Right hindlimb (tissue), 1 donor: ENCODE results near the gene DGKZ.

Experiments used
- DNase-seq: peaks from one replicate; pipeline ENCODE4 v3.0.0-alpha.2; 2018

DGKZ gene

DNA sequence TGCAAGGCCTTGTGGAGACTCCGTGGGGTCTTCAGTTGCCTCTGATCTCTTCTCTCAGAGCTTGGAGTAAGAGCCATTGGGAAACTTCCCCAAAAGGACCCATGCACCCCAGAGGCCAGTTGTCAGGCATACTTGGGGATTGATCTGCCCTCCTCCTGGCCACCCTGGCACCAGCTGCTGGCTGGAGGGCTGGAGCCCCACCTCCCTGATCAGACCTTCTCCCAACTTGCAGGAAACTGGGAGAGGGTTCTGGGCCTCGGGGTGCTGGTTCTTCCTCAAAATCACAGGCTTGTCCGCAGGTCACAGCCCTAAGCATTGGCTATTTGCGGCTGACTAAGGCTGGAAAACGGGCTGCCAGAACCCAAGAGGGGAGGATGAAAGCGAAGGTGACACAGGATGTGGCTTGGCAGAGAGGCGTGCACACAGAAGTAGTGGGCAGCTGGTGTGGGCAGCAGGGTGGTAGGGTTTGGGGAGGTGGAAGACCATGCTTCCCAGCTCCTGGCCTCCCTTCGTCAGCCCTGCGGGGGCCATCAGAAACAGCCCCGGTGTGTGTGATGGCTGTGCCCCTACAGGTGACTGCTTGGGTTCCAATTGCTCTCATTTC lies 1.3 kb upstream of the DGKZ start:
- no peak for DNase-seq

DNA sequence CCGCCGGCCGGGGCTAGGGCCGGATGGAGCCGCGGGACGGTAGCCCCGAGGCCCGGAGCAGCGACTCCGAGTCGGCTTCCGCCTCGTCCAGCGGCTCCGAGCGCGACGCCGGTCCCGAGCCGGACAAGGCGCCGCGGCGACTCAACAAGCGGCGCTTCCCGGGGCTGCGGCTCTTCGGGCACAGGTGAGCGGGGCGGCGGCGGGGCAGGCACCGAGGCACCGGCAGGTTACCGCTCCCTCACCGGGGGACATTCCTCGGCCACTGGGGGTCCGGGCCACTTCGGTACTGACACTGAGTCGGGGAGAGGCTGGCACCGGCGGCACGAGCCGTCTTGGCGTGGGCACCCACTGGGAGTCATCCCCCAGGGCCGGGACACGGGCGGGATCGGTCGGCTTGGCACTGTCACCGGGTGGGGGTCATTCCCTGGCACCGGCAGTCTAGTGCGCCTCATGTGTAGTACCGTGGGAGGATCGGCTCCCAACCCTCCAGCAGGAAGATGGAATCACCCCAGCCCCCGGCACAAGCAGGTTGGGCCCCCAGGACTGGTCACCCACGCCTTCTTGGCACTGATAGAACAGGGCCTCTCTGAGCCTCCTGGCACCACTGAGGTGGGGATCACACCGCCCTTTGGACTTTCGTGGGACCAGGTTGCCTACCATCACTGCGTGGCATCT lies 511 bp downstream of the DGKZ start:
- DNase-seq: peak; percentile 43

DNA sequence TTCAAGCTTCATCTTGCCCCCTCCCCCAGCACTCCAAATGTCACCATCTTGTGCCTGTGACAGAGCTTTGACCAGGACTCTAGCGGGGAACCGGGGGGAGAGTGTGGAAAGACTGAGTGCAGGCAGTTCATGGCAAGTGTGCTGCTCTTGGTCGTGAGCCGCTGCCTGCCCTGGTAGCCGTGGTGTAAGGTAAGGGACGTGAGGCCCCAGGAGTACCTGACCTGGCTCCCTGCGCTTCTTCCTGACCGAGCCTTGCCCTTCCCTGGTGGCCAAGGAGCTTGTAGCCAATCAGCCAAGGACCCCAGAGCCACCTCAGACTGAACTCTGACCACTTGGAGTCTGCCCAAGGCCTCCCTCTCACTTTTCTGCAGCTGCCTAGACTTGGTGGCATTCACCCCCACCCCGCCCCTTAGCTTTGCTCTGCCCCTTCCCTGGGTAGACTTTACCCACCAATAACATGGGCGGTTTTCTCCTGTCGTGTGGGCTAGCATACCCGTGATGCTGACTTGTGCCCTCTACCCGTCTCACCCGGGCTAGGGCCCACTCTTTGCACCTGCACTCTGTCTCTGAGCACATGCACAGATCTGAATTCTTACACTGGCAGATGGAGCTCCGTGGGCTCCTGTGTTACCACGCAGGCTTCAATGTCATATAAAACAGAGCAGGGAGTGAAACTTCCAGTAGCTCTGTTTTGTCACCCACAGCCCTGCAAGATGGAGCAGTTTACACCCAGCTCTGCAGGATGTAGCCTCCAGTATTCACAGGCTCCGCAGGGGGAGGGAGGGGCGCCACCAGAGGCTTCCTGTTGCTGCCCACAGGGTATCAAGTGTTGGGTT lies 1.5 kb downstream of the DGKZ start:
- DNase-seq: no peak

DNA sequence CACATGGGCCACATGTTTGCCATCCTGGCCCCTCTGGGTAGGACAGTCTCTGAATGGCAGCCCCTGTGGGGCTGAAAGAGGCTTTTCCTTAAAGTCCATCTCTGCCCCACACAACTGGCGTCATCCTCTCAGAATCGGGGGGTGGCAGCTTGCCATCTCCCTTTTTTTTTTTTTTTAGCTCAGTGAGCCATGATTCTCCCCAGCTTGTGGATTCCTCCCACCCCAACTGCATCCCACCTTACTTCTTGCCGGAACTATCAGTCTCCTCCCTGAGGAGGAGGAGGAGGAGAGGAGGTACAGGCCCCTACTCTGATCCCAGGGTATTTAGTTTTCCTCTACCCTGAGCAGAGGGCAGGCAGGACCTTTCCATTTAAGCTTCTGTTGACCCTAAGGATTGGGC lies 3.4 kb downstream of the DGKZ start:
- no peak for DNase-seq

- no peak for DNase-seq
Observed at GRCh38 chr11:46351148-46351547, 3.9 kb downstream of the DGKZ start.

DNA sequence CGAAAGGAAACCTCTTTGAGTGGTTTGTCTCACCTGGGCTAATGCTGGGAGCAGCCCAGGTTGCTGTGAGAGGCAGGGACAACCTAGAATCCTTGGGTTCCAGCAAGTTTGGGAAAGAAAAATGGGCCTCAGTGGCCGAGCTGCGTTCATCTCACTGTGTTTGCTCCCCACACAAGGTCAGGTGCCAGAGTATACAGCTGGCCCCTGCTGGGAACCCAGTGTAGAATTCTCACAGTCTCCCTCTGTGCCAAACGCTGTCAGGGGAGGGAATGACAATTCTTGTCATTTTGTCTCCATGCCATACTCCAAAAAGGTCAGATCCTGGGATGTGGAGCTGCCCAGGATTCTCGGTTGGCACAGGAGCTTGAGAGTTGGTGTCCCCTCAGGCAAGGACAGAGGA lies 4.3 kb downstream of the DGKZ start:
- no peak for DNase-seq

GRCh38 chr11:46352063-46352841 lies 5.0 kb downstream of the DGKZ start:
- peak; percentile 35 for DNase-seq

- DNase-seq: peak; percentile 61
Observed at GRCh38 chr11:46353698-46354097, 6.4 kb downstream of the DGKZ start.

DNA sequence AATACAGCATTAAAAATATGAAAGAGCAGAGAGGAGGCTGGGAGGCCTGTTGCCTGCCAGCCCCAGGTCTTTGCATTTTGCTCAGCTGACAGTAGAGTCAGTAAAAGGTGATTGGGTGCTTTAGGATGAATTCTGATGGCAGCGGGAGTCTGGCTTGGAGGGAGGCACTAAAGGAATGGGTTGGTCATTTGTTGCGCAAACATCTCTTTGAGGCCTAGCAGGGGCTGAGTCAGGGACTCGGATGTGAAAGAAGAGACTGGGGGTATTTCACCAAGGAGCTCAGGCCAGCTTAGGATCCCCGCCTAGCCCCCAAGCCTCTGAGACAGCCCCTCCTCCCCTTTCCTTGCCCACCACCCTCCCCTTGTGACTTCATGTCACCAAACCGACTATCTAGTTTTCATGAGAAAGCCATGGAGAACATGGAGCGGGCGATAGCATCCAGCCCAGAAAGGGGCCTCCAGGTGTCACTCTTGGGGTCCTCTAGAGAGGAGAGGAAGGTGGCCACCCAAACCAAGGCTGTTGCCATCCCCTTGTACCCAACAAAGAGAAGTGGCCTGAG lies 9.7 kb downstream of the DGKZ start:
- DNase-seq: no peak

DNA sequence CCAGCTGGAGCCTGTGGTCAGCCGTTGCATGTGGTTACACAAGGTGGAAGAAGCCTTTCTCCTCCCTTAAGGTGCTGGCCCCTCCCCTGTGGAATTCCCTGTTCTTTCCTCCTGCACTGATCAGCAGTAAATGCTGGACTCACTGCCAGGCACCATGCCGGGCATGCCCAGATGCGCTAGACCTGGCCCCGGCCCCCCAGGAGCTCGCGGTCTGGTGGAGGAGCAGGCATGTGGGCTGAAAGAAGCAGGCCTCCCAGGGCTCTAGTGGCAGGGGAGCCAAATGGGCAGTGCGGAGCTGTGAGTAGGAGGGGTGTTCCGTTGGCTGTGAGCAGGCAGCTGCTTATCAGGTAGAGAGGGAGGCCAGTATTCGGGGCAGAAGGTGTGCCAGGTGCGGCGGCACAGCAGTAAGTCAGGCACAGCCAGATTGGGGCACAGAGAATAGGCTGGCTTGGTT lies 10.2 kb downstream of the DGKZ start:
- no peak for DNase-seq

DNA sequence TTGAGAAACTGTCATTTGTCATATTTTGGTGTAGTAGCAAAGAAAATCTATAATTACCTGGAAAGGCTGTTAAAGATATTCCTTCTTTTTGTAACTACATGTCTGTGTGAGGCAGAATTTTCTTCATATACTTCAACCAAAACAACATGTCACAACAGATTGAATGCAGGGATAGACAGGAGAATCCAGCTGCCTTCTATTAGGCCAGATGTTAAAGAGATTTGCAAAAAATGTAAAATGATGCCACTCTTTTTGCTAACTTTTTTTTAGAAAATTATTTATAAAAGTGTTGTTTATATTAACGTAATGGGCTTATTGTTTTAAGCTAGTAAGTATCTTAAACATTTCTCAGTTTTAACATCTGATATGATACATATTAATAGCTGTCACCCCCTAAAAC lies 12.7 kb downstream of the DGKZ start:
- no peak for DNase-seq

- no peak for DNase-seq
Observed at GRCh38 chr11:46360878-46361277, 13.6 kb downstream of the DGKZ start.

GRCh38 chr11:46361283-46362155 lies 14.3 kb downstream of the DGKZ start:
- DNase-seq: peak; percentile 86

DNA sequence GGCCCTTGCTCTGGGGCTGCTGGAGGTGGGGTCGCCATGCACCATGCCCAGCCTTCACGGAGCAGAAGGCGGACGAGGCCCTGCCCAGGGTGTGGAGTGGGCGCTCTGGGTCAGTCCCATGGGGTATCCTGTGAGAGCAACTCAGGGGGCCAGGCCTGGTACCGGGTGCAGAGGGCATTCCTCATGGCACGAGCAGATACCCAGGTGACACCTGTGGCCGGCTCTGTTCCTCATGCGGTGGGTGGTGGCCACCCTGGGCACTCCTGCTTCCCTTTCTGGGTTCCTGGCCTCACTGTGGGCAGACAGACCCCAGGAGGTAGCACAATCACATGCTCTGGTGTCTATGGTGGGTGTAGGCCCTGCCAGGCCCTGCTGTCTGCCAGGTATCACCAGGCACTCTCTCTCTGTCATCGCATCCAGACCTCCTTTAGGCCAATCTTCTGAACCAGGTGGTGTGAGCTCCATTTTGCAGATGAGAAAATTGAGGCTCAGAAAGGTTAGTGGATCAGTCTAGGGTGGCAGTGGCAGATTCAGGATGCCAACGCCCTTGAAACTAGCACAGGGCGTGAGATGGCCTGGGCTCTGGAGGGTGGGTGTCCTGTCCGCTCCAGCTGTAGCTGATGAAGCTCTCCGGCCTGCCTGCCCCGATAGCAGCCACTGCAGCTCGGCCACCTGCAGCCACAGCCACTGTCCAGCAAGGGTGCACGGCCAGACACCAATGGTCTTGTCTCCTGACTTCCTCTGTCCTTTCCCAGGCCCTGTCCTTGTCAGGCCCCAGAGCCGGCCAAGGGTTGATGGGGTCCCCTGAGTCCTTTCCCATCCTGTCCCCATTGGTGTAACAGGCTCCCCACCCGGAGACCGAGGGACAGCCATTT lies 15.1 kb downstream of the DGKZ start:
- no peak for DNase-seq

DNA sequence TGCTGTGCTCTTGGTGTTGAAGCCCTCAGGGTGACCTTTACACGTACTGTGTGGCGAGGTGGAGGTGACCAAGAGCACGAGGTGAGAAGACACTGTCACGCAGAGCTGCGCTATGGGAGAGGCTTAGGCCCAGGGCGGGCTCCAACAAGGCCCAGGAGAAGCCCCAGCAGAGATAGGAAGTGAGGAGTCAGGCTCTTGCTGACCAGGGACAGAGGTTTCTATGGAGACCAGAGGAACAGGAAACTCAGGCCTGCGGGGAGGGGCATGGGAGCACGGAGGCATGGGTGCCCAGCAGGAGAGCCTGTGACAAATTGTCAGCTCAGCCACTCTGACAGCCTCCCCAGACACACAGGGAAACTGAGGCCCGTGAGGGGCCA lies 15.8 kb downstream of the DGKZ start:
- DNase-seq: peak; percentile 57

DNA sequence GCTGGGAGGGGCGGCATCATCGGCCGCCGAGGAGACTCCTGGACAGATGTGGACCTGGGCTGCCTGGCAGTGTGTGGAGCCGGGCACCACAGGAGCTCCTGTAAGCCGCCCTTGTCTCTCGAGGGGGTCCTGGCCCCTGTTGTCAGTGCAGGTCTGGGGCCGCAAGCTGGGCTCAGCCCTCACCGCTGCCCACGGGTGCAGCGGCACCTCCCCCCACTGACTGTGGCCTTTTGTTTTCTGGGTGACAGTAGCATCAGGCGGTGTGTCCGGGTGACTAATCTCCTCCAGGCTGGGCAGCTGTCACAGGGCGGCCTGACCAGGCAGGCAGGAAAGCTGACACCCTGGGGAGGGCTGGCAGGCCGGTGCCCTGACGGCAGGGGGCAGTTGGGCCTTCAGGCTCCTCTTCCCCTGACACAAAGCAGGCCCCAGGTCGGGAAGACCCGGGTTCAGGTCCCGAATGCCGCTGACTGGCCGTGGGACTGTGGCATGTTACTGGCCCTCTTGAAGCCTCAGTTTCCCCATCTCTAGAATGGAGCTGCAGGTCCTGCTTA lies 16.3 kb downstream of the DGKZ start:
- DNase-seq: peak; percentile 69

GRCh38 chr11:46364056-46364455 lies 16.8 kb downstream of the DGKZ start:
- DNase-seq: no peak

- DNase-seq: no peak
Observed at GRCh38 chr11:46364791-46365190, 17.5 kb downstream of the DGKZ start.

DNA sequence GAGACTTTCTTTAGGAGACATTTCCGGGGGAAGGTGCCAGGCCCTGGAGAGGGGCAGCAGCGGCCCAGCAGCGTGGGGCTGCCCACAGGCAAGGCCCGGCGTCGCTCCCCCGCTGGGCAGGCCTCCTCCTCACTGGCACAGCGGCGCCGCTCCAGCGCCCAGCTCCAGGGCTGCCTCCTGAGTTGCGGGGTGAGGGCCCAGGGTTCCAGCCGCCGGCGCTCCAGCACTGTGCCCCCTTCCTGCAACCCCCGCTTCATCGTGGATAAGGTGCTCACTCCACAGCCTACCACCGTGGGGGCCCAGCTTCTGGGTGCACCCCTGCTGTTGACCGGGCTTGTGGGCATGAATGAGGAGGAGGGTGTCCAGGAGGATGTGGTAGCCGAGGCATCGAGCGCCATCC lies 19.0 kb downstream of the DGKZ start:
- no peak for DNase-seq

- DNase-seq: no peak
Observed at GRCh38 chr11:46366661-46367161, 19.4 kb downstream of the DGKZ start.
